GM12864 (cell line): ENCODE data around the gene CDH13.

Experiments
- DNase-seq: peaks from one replicate; pipeline ENCODE4 v3.0.0-alpha.2; 2011; ENCODE audit warnings: low read depth
- H3K4me3 ChIP-seq: 2 replicates; pipeline ENCODE4 v1.5.1; 2011; ENCODE audit warnings: mild to moderate bottlenecking, low read depth, low read length, control low read depth
- CTCF ChIP-seq: IDR thresholded peaks from 2 replicates; pipeline ENCODE4 v1.5.1; 2011; ENCODE audit warnings: low read depth, mild to moderate bottlenecking, moderate library complexity, low read length, control low read depth, inconsistent platforms; ENCODE audit errors: missing control alignments

CDH13 gene

DNA sequence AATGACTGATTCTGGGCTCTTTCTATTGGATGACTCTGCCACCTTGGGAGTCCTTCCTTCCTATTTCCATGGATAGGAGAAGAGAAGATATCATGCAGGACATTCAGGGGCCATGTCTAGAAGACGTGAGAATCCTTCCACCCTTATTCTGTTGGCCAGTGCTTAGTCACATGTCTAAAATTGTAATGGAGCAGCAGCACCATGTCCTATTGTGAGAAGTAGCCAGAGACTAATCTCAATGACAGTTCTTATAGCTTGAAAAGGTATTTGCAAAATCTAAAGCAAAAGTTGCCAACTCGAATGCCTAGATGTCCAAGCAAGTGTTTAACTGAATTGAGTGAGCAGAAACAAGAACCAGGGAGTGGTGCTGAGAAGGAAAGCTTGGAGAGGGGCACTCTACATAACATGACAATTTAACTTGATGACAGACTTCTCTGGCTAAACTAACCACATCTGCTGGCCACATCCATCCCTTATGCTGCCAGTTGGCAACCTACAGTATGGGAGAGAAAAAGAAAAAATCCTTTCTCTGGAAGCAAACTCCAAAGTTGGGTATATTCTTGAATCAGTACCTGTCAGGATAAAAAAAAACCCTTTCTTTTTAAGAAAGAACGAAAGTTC, 225.7 kb downstream of the CDH13 start:
- no peak for TF ChIP-seq CTCF
- no peak overlapping the region for H3K4me3 ChIP-seq
- no peak for DNase-seq

DNA sequence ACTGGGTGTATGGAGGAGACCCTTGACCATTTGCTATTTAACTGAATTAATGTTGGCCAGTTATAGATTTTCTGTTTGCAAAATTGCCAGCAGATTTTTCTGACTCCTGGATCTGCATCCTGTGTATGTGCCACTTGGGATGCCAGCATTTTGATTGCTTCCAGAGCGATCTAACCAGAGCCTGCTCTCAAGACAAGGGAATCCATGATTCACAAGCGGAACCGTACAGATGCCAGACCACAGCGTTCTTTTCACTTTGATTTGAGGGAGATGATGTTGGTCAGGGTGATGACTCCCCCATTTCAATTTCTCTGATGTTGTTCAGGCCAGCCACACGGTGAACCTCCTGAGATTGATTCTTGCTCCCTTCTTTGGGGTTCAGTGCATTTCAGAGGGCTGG, 228.7 kb downstream of the CDH13 start:
- TF ChIP-seq CTCF: no peak
- no peak overlapping the region for H3K4me3 ChIP-seq
- DNase-seq: no peak

- no peak overlapping the region for H3K4me3 ChIP-seq
- no peak for DNase-seq
- TF ChIP-seq CTCF: no peak
Measured at GRCh38 chr16:82857693-82858365, 231.1 kb downstream of the CDH13 start.

DNA sequence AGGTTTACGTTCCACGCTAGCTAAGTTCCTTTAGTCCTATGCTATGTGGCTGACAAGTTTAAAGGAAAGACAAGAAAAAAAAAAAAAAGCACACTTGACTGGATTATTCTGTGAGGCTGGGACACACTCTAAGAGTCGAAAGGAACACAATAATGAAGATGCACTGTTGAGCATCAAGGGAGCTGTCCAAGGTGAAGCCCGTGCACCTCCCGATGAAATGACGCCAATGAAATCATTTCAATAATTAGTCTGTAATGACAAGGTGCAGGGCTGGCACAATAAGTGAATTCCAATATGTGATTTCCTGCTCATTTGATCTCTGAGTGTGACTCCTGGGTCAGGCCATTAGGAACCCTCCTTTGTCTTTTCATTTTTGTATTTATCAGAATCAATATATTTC, 232.9 kb downstream of the CDH13 start:
- no peak for DNase-seq
- no peak for TF ChIP-seq CTCF
- H3K4me3 ChIP-seq: no peak overlapping the region

DNA sequence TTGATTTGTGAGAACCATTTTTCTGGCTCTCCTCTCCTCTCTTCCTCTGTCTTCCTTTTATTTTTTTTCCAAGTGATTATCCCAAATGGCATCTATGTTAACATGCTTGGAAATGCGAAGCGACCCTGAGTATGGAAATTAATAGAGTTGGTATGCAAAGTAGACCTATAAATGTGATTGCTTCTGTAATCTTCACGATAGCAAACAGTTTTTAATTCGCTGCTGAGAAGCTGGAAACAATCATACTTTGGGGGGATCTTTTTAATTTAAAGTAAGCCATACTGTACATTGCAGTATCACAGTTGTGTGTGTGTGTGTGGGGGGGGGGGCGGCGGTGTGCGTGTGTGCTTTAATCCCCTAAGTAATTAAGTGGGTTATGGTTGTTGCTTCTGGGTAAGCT, 233.3 kb downstream of the CDH13 start:
- DNase-seq: no peak

GRCh38 chr16:82862057-82862456, 235.3 kb downstream of the CDH13 start:
- DNase-seq: no peak
- no peak for TF ChIP-seq CTCF
- H3K4me3 ChIP-seq: no peak overlapping the region

More for the DNA sequence above, 233.3 kb downstream of the CDH13 start:
- no peak overlapping the region for H3K4me3 ChIP-seq
- no peak for TF ChIP-seq CTCF
